HG03064 (cell line): Measurements from ENCODE around the gene AZIN2.
"Not testable (repeated sequence)": the region's sequence is repeated elsewhere in the genome, so short reads cannot be mapped to it uniquely, and the experiment has no call there.

Experiments used
- ATAC-seq: cut with Tn5 transposase; IDR thresholded peaks from one replicate; pipeline ENCODE4 v1.9.1; 2021; ENCODE audit warnings: low read depth; ENCODE audit not compliant: unreplicated experiment

AZIN2 gene

DNA sequence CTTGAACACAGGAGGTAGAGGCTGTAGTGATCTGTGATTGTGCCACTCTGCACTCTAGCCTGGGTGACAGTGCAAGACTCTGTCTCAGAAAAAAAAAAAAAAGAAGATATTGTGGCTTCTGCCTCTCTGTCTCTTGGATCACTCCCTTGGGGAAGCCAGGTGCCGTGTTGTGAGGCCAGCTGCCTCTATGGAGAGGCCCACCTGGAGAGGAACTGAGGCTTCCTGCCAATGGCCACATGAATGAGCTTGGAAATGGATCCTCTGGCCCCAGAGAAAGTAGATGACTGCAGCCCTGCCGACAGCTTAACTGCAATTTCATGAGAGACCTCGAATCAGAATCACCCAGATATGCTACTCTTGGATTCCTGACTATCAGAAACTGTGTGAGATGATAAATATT is 24.5 kb upstream of the AZIN2 start:
- ATAC-seq, result no peak

DNA sequence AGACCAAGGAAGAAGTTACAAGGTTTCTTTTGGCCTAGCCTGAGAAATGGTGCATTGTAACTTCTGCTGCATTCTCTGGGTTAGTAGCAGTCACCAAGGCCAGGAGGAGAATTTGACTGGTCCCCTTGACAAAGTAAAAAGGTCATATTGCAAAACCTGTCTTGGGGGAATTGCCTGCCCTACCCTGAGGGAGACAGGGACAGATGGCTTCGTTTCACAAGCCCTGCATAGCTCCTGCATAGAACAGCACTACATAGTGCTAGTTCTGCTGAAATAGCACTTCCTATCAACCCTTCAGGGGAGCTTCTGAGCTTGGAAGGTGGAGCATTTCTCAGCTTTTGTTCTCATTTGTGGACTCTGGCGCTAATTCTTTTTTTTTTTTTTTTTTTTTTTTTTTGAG is 23.9 kb upstream of the AZIN2 start:
- ATAC-seq, result no peak

DNA sequence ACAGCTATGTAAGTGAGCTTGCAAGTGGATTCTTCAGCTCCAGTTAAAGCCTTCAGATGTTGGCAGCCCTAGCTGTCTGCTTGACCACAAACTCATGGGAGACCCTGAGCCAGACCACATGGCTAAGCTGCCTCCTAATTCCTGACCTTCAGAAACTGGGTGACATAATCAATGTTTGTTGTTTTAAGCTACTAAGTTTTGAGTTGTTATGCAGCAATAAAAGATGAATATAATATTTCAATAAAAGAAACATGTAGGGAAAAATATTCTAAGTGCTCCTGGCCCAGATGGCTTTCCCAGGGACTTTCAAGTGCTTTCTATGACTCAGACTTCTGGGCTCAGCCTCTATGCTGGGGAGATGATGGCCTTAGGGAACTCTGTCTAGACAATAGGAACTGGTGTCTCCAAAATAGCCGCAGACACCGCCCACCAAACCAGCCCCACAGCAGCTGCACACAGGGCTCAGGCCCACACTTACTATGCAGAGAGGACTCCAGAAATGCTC is 20.3 kb upstream of the AZIN2 start:
- ATAC-seq, result no peak

DNA sequence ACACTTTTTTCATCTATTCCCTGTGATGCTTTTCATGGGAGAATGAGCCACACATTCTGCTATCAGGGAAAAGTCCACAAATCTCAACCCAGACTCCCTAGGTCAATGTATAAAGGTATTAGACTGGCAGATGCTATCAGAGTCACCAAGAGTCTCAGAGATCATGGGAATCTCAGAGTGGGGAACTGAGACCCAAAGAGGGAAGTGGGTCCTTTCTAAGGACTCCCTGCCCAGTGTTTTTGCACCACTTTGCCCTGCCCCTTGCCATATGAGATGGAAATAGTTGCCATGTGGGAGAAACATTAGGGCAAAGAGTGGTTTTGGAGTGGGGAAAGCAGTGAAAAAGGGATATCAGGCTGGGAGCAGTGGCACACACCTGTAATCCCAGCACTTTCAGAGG is 19.1 kb upstream of the AZIN2 start:
- ATAC-seq, result no peak

DNA sequence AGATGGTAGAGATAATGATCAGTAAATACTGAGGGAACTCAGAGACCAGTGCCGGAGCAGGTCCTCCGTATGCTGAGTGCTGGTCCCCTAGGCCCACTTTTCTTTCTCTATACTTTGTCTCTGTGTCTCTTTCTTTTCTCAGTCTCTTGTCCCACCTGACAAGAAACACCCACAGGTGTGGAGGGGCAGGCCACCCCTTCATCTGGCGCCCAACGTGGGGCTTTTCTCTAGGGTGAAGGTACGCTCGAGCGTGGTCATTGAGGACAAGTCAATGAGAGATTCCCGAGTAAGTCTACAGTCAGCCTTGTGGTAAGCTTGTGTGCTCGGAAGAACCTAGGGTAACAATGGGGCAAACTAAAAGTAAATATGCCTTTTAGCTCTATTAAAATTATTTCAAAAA is 16.7 kb upstream of the AZIN2 start:
- not testable (repeated sequence) for ATAC-seq

DNA sequence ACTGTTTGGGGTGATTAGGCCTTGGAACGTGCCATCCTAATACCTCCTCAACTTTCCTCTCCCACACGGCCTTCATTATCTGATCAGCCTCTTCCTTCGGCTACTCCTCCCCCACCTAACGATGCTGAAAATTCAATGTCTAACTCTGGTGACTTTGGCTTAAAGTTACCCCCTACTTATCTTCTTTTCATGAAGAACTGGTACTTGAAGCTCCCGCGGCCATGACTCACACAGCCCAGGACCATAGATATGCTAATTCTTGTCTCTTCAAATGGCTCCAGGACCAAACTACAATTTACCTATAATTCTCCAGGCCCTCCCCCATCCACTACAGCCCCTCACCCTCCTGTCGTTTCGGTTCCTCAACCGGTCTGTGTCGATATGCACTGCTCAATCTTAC is 15.7 kb upstream of the AZIN2 start:
- no peak for ATAC-seq

DNA sequence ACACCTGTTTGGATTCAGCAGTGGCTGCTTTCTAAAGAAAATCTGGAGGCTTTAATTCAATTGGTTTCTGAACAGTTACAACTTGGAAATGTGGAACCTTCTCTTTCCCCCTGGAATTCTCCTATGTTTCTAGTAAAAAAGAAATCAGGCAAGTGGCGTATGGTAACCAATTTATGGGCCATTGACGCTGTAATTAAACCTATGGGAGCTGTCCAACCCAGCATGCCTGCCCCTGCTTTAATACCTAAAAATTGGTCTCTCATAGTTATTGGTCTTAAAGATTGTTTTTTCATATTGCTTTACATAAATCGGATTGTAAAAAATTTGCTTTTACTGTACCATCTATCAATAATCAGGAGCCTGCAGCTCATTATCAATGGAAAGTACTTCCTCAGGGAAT is 14.5 kb upstream of the AZIN2 start:
- ATAC-seq, result not testable (repeated sequence)

DNA sequence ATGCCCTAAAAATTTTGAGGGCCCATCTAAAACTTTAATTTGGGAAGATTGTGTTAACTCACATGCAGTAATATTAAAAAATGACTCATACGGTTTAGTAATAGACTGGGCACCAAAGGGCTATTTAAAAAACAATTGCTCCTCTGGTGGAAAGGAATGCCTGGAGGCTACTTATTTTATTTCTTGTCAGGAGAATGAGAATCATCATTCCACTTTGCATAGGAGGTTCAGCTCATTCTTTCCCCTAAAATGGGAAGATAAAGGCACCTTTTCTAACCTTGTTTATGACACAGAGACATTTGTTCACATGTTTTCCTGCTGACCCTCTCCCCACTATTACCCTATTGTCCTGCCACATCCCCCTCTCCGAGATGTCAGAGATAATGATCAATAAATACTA is 12.8 kb upstream of the AZIN2 start:
- not testable (repeated sequence) for ATAC-seq

DNA sequence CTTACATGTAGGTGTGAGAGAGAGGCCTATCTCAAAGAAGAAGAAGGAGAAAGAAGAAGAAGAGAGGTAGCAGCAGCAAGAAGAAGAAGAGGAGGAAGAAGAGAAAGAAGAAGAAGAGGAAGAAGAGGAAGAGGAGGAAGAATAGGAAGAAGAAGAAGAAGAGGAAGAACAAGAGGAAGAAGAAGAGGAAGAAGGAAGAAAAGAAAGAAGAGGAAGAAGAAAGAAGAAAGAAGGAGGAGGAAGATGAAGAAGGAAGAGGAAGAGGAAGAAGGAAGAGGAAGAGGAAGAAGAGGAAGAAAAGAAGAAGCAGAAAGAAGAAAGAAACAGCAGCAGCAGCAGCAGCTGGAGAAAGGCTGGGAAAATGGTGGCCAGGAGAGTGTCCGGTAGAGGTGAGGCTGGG is 10.3 kb upstream of the AZIN2 start:
- no peak for ATAC-seq

DNA sequence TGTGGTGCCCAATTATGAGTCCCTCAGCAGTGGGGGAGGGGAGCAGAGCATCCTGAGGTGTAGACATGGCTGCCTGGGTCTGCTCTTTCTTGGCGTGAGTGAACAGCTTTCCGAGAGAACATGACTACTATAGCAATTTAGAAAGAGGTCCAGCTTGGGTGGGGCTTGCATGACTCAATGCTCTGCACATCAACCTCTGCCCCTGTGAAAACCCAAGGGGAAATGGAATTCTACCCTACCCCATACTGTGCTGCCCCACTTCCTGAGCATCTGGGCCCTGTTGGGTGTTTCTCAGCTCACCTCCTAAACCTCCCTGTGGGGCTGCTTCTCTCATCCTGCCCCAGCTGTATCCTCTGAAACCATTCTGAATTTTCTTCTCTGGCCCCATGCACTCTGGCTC is 8.2 kb upstream of the AZIN2 start:
- ATAC-seq, result no peak

DNA sequence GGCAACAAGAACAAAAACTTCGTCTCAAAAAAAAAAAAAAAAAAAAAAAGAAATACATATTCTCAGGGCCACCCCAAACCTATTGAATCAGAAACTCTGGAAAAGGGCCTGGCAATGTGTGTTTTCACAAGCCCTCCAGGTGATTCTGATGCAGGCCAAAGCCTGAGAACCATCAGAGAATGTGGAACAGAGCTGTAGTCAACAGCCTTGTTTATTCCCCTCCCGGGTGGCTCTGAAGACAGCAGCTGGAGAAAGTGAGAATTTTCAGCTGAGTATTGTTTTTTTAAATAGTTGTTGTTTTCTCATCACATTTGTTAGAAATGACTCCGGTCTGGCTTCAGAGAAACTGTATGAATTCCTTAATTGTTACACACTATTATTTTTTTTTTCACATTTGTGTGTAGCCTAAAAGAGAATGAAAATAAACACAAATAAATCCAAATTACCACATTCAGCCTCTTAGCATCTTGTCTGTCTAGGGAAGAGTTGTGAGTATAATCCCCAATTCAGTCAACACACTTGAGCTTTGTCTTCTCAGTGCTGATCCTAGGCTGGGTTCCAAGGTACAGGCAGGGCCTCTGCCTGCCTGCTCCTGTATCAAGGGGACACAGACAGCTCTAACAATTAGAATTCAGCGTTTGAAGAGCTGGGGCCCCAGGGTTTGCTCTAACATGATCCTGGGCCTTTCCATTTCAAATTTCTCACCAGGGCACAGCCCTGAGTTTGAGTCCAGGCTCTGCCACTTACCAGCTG is 6.6 kb upstream of the AZIN2 start:
- ATAC-seq, result no peak

DNA sequence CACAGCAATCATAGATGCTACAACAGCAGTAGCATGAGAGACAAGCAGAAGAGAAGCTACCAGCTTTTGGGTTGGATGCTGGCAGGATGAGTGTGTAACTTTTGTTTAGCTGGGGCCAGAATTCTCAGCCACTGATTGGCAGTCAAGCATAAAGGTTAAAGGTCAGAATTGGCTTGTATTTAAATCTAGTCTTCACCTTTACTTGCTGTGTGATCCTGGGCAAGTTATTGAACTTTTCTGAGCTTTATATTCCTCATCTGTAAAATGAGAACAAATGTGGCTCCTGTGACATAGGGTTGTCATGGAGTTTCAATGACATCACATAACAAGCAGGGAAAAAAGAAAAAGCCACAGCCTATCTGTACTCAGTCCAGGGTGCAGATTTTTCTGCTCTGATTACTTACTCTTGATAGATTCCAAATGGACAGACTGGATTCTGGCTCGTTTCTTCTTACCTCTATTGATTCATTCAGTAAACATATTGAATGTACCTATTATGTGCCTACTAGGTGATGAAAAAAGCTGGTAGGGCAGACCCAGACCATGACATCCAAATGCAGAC is 2.8 kb upstream of the AZIN2 start:
- no peak for ATAC-seq

DNA sequence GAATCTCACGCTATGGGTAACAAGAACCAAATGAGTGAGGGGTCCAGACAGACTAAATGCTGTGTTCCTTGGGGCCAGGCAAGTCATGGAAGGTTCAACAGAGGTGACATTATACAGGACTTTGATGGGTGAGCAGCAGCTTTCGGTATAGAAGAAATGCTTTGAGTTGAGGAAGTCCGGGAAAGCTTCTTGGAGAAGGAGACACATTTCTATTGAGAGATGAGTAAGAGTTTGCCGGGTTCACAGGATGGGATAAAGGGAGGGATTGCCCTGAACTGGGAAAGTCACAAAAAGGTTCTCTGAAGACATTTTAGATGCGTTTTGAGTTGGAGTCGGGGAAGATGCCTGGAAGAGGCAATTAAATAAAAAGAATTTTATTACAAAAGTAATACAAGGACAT is 580 bp upstream of the AZIN2 start:
- no peak for ATAC-seq

DNA sequence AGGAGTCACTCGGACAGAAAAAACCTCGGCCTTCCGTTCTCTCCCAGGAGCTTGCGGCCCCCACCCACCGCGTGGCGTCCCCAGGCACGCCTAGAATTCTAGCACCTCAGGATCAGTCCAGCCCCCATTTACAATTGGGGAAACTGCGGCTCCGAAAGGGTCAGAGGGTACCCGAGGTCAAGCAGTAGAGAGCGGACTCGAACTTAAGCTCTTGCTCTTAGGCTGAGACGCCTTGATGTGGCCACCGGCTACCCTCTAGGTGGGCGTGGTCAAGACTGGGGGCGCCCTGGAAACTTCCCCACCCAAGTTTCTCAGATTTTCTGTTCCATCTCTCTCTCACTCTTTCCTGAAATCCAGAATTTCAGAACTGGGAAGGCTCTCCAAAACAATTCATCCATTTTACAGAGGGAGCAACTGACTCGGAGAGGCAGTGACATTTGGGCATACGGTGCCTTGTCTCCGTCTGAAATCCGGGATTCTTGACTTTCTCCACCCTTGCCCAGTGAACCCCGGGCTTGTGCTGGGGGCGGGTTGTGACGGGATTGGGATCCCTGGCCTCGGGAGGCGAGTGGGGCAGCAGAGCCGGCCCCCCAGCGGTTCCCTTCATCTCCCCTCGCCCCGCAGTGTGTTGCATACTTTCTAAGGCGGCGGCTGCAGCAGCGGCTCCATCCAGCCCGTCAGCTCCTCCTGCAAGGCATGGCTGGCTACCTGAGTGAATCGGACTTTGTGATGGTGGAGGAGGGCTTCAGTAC is 777 bp downstream of the AZIN2 start:
- no peak for ATAC-seq

DNA sequence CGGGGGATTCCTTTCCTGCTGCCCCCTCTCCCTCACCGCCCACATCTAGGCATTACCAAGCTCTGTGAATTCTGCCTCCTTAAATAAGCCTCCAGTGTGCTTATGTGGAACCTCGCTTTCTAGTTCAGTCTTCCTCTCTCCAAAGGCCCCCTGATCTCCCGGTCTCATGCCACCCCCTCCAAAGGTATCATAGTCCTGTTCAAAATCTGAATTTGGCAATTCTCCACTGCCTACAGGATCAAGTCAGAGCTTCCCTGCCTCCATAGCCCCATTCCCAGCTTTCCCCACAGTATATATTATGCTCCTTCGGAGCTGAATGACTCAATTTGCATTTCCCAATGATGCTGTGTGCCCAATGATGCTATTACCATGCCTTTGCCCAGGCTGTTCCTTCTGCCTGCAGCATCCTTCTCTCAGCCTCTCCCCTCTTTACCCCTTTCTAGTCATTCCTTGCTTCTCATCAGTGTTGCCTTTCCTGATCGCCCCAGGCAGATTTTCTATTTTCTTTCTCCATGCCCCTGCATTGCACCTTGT is 1.7 kb downstream of the AZIN2 start:
- ATAC-seq, result no peak

DNA sequence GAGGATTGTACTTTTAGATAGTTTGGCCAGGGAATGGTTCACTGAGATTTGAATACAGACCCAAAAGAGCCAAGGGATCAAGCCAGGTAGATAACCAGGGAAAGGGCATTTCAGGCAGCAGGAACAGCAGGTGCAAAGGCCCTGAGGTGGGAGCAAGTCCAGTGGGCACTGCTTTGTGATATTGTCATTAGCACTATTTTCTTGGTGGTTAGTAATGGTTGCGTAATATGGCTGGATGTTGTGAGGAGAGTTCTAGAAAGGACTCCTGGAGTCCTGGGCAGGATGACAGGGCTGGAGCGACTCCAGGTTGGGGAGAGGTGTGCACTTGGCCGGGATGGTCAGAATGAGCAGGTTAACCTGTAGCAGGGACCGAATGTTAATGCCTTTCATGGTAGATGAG is 4.4 kb downstream of the AZIN2 start:
- no peak for ATAC-seq

DNA sequence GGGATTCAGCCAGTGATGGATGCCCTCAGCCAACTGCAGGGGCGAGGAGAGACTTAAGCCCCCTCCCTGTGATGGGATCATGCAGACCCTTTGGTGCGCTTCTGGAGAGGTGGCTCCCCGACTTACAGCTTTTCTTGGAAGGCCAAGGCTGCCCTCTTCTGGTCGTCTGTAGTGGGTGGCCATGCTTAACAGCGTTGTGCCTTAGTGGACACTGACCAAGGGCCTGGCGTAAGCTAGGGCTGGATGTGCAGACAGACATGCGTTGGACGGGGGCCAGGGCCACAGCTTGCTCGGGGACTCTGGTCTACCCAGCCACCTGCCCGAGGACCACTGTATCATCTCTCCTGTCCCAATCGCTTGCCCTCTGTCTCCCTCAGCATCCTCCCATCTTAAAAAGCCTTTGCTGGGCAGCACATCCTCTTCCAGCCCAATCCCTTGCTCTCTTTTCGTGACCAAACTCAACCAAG is 5.5 kb downstream of the AZIN2 start:
- no peak for ATAC-seq

DNA sequence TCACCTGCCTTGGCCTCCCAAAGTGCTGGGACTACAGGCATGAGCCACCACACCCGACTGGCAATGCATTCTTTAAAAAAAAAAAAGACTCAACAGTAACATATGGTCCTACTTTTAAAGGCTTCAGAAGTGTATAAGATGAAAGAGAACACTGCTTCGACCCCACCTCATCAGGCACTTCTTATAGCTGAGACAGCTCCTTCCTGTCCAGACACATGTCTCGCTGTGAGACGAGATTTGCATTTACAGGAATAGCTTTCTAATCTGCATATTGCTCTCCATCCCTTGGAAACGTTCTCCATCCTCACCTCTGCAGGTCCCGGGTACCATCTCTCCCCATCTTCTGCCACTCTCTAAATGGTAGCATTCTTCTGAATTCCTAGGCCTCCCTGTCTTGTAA is 6.7 kb downstream of the AZIN2 start:
- no peak for ATAC-seq

DNA sequence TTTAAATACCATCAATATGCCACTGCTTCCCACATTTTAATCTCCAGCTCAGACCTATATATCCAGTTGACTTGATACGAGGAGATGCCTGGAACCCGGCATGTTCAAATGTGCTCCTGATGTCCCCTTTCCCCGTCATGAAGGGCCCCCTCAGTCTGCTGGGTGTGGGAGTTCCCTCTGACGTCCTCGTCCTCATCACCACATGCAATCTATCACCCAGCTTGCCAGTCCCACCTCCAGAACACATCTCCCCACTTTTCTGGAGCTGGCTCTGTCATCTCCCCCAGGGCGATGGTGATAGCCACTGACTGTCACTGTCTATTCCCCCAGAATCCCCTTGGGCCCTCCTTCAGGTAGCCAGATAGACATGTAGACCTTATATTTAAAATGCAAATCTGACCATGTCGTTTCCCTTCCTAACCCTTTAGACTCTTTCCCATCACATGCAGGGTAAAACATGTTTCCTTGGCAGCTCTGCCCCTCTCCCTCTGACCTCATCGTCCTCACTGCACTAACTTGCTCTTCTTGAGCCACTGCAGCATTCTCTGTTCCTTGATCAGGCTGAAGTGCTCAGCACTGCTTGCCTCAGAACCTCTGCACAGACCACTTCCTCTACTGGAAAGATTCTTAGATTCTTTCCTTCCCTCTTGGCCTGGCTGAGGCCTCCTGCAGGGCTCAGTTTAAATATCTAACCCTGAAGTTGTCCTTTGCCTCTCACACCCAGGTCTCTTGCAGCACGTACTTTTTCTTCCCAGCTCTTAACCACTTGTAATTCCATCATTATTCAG is 7.4 kb downstream of the AZIN2 start:
- ATAC-seq, result no peak

DNA sequence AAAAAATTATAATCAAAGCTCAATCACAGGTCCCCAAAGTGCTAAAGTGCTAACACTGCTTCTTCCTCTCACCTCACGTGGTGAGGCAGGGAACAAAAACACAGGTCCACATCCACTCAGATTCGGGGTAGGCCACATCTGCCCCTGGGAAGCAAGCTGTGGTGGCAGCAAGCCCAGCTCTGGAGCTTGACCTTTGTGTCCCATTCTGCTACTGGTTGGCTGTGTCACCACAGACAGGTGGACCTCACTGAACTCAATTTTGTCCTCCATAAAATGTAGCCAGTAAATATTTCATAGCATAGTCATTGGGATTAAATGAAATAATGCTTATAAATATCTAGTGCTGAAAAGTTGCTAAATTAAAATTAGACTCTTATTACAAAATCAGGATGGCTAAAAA is 8.5 kb downstream of the AZIN2 start:
- ATAC-seq, result no peak

DNA sequence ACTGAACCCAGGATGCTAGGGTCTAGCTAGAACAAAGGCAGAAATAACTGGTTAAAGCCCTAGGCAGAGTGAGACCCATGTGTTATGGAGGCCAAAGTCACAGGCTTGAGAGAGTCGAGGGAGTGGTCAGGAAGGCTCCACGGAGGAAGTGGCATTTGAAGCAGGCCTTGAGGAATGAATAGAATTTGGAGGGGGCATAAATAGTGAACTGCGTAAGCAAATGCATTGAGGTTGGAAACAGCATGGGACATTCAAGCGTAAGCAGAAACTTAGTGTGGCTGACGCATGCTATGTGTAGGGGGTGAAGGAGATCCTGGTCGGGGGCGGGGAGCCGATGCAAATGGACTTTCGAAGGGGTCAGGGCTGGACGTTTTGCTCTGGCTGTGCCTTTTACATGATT is 11.5 kb downstream of the AZIN2 start:
- no peak for ATAC-seq
